GM21528 (cell line): ENCODE measurements around the gene BABAM2.
"Not testable (repeated sequence)": the region's sequence is repeated elsewhere in the genome, so short reads cannot be mapped to it uniquely, and the experiment has no call there.

ENCODE experiments used
- ATAC-seq: cut with Tn5 transposase; IDR thresholded peaks from one replicate; pipeline ENCODE4 v1.9.1; 2021; ENCODE audit warnings: mild to moderate bottlenecking, moderate library complexity; ENCODE audit not compliant: unreplicated experiment, low FRiP score

The BABAM2 gene

DNA sequence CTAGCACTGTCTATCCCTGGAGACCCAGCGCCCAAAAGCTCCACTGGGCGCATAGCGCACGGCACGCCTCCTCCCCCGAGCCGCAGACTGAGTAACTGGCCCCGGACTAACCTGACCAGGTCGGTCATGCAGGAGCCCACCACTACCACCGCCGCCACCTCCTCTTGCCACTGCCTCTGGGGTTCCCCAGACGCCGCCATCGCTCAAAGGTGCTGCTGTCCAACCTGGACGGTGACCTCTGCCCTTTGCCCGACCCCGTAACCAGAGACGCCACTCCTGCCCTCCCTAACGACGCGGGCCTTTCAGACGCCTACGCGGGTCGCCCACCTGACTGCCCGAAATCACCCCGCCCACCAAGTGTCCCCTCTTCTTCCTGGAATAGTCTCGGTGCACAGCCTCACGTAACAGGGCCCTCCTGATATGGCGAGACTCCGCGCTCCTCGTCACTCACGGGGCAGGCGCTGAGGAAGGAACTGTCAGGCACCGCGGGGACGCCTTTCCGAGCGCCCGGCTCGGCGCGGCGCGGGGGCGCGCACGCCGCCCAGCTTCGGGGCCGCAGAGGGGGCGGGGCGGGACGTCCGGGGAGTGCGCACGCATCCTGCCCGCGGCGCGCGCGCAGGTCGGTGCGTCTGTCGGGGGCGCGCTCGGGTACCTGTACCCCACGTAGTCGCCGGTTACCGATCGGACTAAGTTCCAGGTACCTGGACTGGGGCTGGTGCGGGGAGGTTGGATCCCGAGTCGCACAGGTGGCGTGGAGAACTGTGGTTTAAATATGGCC, at the start of gene BABAM2, which contains the start of gene RBKS:
TSS of gene BABAM2 (plus strand) at position 584 of the 778 bp plus-strand sequence. CDS start 3,828 bp downstream, outside the sequence.
TSS of gene RBKS (minus strand) at position 242 of the 778 bp plus-strand sequence. CDS start at position 200, 42 bp downstream.
- ATAC-seq, result peak; percentile 79

GRCh38 chr2:27842894-27843293, 47.6 kb upstream of the BABAM2 start:
- no peak for ATAC-seq

GRCh38 chr2:27843992-27844391, 46.5 kb upstream of the BABAM2 start:
- ATAC-seq, result no peak

DNA sequence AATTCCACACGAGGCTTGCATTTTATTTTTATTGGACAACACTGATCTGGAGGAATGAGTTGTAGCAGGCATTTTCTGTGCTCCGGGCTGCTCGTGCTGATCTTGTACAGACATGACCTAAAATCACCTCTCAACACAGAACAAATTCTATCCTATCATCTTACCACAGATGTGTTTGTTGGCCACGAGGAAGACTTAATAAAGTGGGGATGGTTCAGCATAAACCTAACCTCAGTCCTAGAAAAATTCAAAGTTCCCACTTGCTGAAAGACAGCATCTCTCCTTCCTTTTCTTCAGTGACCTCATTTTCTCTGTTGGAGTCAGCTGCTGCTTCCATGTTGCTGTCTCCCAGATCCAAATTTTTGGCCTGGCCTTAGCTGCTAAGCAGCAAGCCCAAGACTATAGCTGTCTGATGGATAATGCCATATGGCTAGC, 45.7 kb upstream of the BABAM2 start:
- no peak for ATAC-seq

DNA sequence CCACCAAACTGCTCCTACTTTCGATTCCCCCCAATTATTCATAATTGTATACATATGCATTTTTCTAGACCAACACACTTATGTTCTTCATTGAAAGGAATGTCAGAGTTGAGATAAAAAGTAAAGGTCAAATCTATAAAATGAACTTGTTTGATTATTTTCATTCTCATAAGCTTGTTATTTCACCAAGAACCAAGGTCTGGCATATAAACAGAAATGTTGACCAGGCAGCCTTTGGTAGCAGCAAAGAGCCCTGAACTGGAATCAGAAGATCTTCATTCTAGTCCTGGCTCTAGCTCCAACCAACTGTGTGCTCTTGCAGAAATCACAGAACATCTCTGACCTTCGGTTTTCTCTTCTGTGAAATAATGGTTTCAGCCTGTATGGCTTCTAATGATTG, 43.2 kb upstream of the BABAM2 start:
- no peak for ATAC-seq

- ATAC-seq, result no peak
Measured at GRCh38 chr2:27849558-27850205, 40.8 kb upstream of the BABAM2 start.

- no peak for ATAC-seq
Measured at GRCh38 chr2:27852691-27853090, 37.8 kb upstream of the BABAM2 start.

GRCh38 chr2:27854229-27854862, 36.2 kb upstream of the BABAM2 start:
- no peak for ATAC-seq

DNA sequence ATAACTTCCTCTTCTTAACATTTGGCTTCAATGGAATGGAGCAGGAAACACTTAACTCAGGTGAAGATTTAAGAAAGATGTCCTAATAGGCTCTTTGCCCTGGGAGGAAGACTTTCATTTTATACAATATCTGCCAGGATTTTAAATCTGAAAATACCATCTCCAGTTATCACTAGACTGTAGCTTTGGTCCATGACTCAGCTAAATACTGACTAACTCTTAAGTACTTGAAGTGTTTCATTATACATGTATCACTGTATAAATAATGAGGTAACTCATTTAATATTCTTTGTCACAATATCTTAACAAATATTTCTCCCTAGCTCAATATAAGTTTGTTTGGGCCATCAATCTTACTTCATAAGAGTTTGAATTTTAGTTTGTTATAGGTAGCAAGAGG, 35.1 kb upstream of the BABAM2 start:
- ATAC-seq, result no peak

DNA sequence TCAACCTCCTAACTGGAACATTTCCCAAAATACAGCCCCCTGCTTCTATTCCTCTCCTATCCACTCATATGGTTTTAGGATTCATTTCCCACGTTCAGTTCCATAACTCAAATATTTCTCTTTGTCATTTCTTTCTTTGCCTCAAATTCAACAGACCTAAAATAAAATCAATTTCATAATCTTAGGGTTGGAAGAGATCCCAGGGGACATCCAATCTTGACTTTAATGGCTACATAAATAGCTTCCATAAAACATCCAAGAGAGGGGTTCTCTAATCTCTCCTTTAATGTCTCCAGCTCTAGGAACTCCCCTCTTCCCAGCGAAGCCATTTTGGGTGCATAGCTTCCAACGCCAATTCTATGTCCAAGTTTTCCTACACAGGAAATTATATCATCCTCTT, 34.1 kb upstream of the BABAM2 start:
- no peak for ATAC-seq

- ATAC-seq, result no peak
Measured at GRCh38 chr2:27856956-27857355, 33.6 kb upstream of the BABAM2 start.

DNA sequence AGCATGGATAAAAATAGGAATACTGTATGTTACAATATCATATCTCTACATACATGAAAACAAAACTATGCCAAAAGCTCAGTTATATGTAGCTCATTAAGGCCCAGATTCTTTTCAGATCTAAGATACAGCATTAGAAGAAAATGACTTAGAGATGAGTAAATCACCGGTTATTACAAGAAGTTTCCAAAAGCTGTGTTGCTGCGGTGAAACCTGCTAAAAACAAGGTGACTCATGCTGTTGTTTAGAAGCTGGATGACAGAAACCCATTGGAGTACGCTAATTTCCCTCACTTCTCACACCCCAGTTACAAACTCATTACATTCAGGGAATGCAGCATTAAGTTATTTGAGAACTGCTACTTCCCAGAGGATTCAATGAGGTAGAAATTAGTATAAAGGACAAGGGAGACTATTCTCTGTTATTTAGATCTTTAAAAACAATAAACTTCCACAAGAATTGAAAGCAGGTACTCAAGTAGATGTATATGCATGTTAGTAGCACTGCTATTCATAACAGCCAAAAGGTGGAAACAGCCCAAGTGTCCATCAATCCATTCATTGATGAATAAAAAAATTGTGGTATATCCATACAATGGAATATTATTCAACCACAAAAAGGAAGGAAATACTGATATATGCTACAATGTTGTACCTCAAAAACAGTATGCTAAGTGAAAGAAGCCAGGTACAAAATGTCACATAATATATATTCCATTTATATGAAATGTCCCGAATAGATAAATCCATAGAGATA, 32.9 kb upstream of the BABAM2 start:
- ATAC-seq, result no peak

DNA sequence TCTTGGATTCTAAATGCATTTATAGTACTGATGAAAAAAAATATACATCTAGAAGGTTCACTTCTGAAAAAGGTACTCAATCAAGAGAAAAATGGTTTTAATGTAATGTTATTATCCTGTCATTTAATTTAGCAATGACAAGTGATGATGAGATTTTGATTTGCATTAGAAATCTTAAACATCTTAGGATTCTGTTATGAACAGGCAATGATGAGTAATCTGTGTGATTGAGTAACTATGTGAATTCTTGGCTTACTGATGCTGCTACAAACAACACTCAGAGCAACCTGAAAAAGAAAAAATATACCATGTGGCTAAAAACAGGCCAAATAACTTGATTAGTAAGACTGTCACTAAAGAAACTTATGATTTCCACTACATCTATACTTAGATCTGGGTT, 30.4 kb upstream of the BABAM2 start:
- no peak for ATAC-seq

DNA sequence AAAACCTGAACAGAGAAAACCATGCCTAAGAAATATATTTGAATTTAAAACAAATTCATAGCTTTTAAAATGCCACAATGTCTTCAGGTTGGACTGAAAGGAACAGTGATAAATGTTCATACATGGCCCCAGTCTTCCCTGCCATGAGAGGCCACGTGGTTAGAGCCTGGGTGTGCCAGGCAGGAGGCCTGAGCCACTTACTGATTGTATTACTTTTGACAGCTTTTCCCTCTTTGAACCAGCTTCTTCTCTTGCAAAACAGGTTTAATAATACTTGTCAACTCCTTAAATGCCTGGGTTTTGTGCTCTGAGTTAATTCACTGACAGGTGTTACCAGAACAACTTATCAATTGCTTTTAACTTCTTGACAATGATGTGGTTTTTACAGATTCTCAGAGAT, 27.4 kb upstream of the BABAM2 start:
- ATAC-seq, result no peak

GRCh38 chr2:27863955-27864354, 26.6 kb upstream of the BABAM2 start:
- ATAC-seq, result not testable (repeated sequence)

GRCh38 chr2:27866237-27866636, 24.3 kb upstream of the BABAM2 start:
- no peak for ATAC-seq

DNA sequence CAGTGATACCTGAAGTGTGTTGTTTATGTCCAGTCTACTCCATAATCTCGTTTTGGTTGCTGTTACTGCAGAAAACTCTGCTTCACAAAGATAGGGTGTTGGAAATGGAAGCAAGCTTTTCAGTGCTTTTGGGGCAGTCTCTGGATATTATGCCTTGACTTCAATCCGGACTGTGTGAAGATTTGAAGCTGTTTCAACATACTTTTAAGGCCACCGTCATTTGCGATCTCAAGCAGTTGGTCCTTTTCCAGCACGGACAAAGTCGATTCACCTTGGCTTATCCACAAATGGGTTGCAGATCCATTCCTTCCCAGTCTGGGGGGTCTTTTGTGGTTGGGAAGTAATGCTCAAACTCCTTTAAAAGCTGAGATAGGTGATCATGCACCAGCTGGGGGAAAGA, 20.8 kb upstream of the BABAM2 start:
- no peak for ATAC-seq

- ATAC-seq, result no peak
Measured at GRCh38 chr2:27870724-27871123, 19.8 kb upstream of the BABAM2 start.

- no peak for ATAC-seq
Measured at GRCh38 chr2:27871802-27872201, 18.7 kb upstream of the BABAM2 start.

DNA sequence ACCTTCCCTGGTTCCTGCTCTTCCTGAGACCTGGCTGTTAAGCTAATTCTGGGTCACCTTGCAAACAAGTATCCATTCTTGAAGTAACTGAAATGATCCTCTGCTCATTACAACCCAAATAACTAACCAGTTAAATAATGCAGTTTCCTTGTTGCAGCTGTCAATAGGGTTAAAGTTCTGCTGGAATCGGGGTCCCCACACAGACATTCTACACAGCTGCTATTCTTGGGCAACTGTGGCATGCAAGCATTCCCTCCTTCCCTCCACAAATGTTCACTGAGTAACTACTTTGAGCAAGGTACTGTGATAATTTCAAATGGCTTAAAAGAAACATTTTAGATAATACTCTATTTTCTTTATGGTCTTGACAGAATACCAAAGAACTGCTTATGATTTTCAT, 17.4 kb upstream of the BABAM2 start:
- ATAC-seq, result no peak
